CD14-positive monocyte (primary cell): ENCODE measurements around the gene DMXL2. TPM values are rescaled to one million over a fixed set of nuclear protein-coding genes. Genes with fewer than 3 reads are reported as not detected.

Source experiments
- DNase-seq, 3 donors: peaks; one replicate each; pipeline ENCODE4 v3.0.0-alpha.2; 2011 to 2022
- H2AFZ ChIP-seq: 2 replicates; pipeline ENCODE4 v1.6.0; 2012; ENCODE audit warnings: mild to moderate bottlenecking, low read depth, low read length, inconsistent platforms; ENCODE audit not compliant: insufficient read depth, poor library complexity, severe bottlenecking
- H3K27ac ChIP-seq, 2 donors: 1 replicate in 1 of 2; 2 replicates in 1 of 2; pipeline ENCODE4 v1.5.1; 2012 to 2013; ENCODE audit warnings: low read length in 2 of 2, control low read depth in 1 of 2, inconsistent platforms in 1 of 2, low read depth in 1 of 2, mild to moderate bottlenecking in 1 of 2
- H3K27me3 ChIP-seq, 2 donors: one replicate each; pipeline versions ENCODE4 v1.6.0 to v1.6.1; 2011 to 2013; ENCODE audit warnings: low read length in 2 of 2; ENCODE audit not compliant: control insufficient read depth in 2 of 2, insufficient read depth in 2 of 2
- H3K36me3 ChIP-seq, 2 donors: replicated peaks in 1 of 2; 1 replicate in 1 of 2; 2 replicates in 1 of 2; pipeline versions ENCODE4 v1.5.1 to v1.6.1; 2012 to 2013; ENCODE audit warnings: low read length in 2 of 2, control low read depth in 1 of 2, inconsistent platforms in 1 of 2, mild to moderate bottlenecking in 1 of 2; ENCODE audit not compliant: insufficient read depth in 2 of 2, control insufficient read depth in 1 of 2
- H3K4me1 ChIP-seq, 2 donors: 1 replicate in 1 of 2; 2 replicates in 1 of 2; pipeline versions ENCODE4 v1.5.1 to v1.6.1; 2012 to 2013; ENCODE audit warnings: low read length in 2 of 2, control low read depth in 1 of 2, inconsistent platforms in 1 of 2, mild to moderate bottlenecking in 1 of 2, moderate library complexity in 1 of 2; ENCODE audit not compliant: insufficient read depth in 2 of 2, control insufficient read depth in 1 of 2
- H3K4me2 ChIP-seq: replicated peaks from 2 replicates; pipeline ENCODE3; 2012; ENCODE audit warnings: low read length, moderate library complexity, mild to moderate bottlenecking; ENCODE audit not compliant: poor library complexity, severe bottlenecking; ENCODE audit errors: extremely low read depth
- H3K4me3 ChIP-seq, 3 experiments: fragments of 200-600 bp in 1 of 3; sonication (generic) in 1 of 3; replicated peaks in 1 of 3; 1 replicate in 2 of 3; 2 replicates in 1 of 3; pipeline ENCODE4 v1.5.1; 2011 to 2013; ENCODE audit warnings: low read length in 3 of 3, mild to moderate bottlenecking in 3 of 3, control low read depth in 2 of 3, low read depth in 2 of 3, inconsistent platforms in 1 of 3, moderate library complexity in 1 of 3
- H3K79me2 ChIP-seq: 2 replicates; pipeline ENCODE4 v1.6.0; 2012; ENCODE audit warnings: mild to moderate bottlenecking, control low read depth, inconsistent platforms, low read length, moderate library complexity; ENCODE audit not compliant: insufficient read depth
- H3K9ac ChIP-seq: 2 replicates; pipeline ENCODE4 v1.6.0; 2017; ENCODE audit warnings: low read length, mild to moderate bottlenecking; ENCODE audit not compliant: insufficient read depth, poor library complexity, severe bottlenecking
- H3K9me3 ChIP-seq, 2 donors: replicated peaks in 1 of 2; 1 replicate in 1 of 2; 2 replicates in 1 of 2; pipeline versions ENCODE4 v1.5.1 to v1.6.1; 2012 to 2013; ENCODE audit warnings: low read length in 2 of 2, control low read depth in 1 of 2; ENCODE audit not compliant: control insufficient read depth in 1 of 2, insufficient read depth in 1 of 2
- H4K20me1 ChIP-seq: 2 replicates; pipeline ENCODE4 v1.6.0; 2012; ENCODE audit warnings: mild to moderate bottlenecking, low read length, control low read depth, moderate library complexity; ENCODE audit not compliant: insufficient read depth
- H3K27ac Mint-ChIP-seq, 7 donors: one replicate each; pipeline ENCODE4 v1.8.0; 2020; ENCODE audit warnings: mild to moderate bottlenecking in 7 of 7, mixed read lengths in 7 of 7, moderate library complexity in 6 of 7, inconsistent platforms in 2 of 7
- H3K27me3 Mint-ChIP-seq, 3 donors: one replicate each; pipeline ENCODE4 v1.8.0; 2021 to 2022; ENCODE audit warnings: low read depth in 3 of 3, mild to moderate bottlenecking in 3 of 3, mixed read lengths in 3 of 3, moderate library complexity in 3 of 3, inconsistent platforms in 1 of 3
- H3K36me3 Mint-ChIP-seq, 2 donors: one replicate each; pipeline ENCODE4 v1.8.0; 2020; ENCODE audit warnings: mixed read lengths in 2 of 2, inconsistent platforms in 1 of 2, mild to moderate bottlenecking in 1 of 2
- H3K4me1 Mint-ChIP-seq: one replicate; pipeline ENCODE4 v1.8.0; 2020; ENCODE audit warnings: mild to moderate bottlenecking, mixed read lengths
- H3K4me3 Mint-ChIP-seq, 2 donors: one replicate each; pipeline ENCODE4 v1.8.0; 2020; ENCODE audit warnings: mild to moderate bottlenecking in 2 of 2, mixed read lengths in 2 of 2, moderate library complexity in 1 of 2
- H3K9me3 Mint-ChIP-seq, 7 donors: one replicate each; pipeline ENCODE4 v1.8.0; 2020 to 2022; ENCODE audit warnings: mixed read lengths in 7 of 7, mild to moderate bottlenecking in 6 of 7, moderate library complexity in 6 of 7, inconsistent platforms in 2 of 7
- CTCF ChIP-seq: fragments of 200-600 bp; IDR thresholded peaks from one replicate; pipeline ENCODE4 v1.8.0; 2022; ENCODE audit warnings: antibody characterized with exemption, mild to moderate bottlenecking
- WGBS: methylation state at CpG from one replicate; pipeline ENCODE4 v1.1.5; 2013; ENCODE audit warnings: missing lambda C conversion rate; ENCODE audit not compliant: insufficient coverage; 5-methylcytosine and 5-hydroxymethylcytosine counted together
- intact Hi-C, 2 donors: fragments of 100-400 bp; cut with micrococcal nuclease; formaldehyde crosslinking; loops; one replicate each; pipeline versions ENCODE4 v1.15.0 to v1.15.1; 2023
- polyA plus RNA-seq, 3 donors: library from polyadenylated mRNA; depleted of rRNA in 1 of 3; unstranded in 2 of 3; stranded (reverse) in 1 of 3; fragments of 300-500 nt in 2 of 3; fragments of >200 nt in 1 of 3; fragmentation: Illumina TruSeq in 2 of 3; gene quantifications; 1 replicate in 2 of 3; 2 replicates in 1 of 3; pipeline ENCODE4 v1.2.3, GENCODE V29; 2012 to 2021

DMXL2 gene
- polyA plus RNA-seq, 3 donors = 29.1 to 449 (median 45.5) TPM

- peak overlapping the region; percentile 93 to 97 for H3K27ac ChIP-seq
- Mint-ChIP-seq H3K9me3 (peaks cover 0 to 6% (median 0%) of the 10 kb centered on the region in 7 donors), H3K27ac (peak overlapping the region; percentile 98 to 100 (median 99)), H3K4me3 (peak overlapping the region; percentile 52 to 76), H3K27me3 (peaks cover 0 to 1% (median 0%) of the 10 kb centered on the region in 3 donors), H3K4me1 (peaks cover 77% of the 10 kb centered on the region), H3K36me3 (peaks cover 24 to 36% of the 10 kb centered on the region in 2 donors)
- no CpG with 5 or more reads among the region's 2 CpGs for WGBS
- no peak for TF ChIP-seq CTCF
- H3K9ac ChIP-seq = peak overlapping the region; percentile 65
- peak overlapping the region; percentile 77 for H3K4me2 ChIP-seq
- DNase-seq = peak; percentile 82 to 97 (median 93)
- peak overlapping the region; percentile 11 to 68 (median 20) for H3K4me3 ChIP-seq
- H2AFZ ChIP-seq = no peak overlapping the region
- H3K9me3 ChIP-seq = no peaks in the 10 kb centered on the region
- intact Hi-C loops = no loop called here
- peaks cover 5% of the 10 kb centered on the region in 2 donors for H3K36me3 ChIP-seq
- no peaks in the 10 kb centered on the region for H3K27me3 ChIP-seq
- H3K4me1 ChIP-seq = peaks cover 63 to 82% of the 10 kb centered on the region in 2 donors
- peaks cover 96% of the 10 kb centered on the region for H3K79me2 ChIP-seq
- no peaks in the 10 kb centered on the region for H4K20me1 ChIP-seq
Observed at GRCh38 chr15:51576911-51577500, 45.6 kb downstream of the DMXL2 start.

- peak overlapping the region; percentile 13 to 68 (median 25) for H3K4me3 ChIP-seq
- Mint-ChIP-seq H3K4me3 (peak overlapping the region; percentile 40 to 72), H3K36me3 (peaks cover 28 to 42% of the 10 kb centered on the region in 2 donors), H3K27me3 (peaks cover 0 to 1% (median 0%) of the 10 kb centered on the region in 3 donors), H3K27ac (peak overlapping the region; percentile 98 to 100 (median 99)), H3K9me3 (peaks cover 0 to 9% (median 0%) of the 10 kb centered on the region in 7 donors), H3K4me1 (peaks cover 82% of the 10 kb centered on the region)
- peaks cover 63 to 76% of the 10 kb centered on the region in 2 donors for H3K4me1 ChIP-seq
- H4K20me1 ChIP-seq = no peaks in the 10 kb centered on the region
- H3K27me3 ChIP-seq = no peaks in the 10 kb centered on the region
- H3K36me3 ChIP-seq = peaks cover 5% of the 10 kb centered on the region in 2 donors
- intact Hi-C loops = no loop called here
- peak in 2 of 3 donors; percentile 33 to 56 for DNase-seq
- TF ChIP-seq CTCF = no peak
- peak overlapping the region; percentile 93 to 97 for H3K27ac ChIP-seq
- no peak overlapping the region for H2AFZ ChIP-seq
- peaks cover 96% of the 10 kb centered on the region for H3K79me2 ChIP-seq
- peak overlapping the region; percentile 65 for H3K9ac ChIP-seq
- no CpG with 5 or more reads among the region's 1 CpG for WGBS
- no peaks in the 10 kb centered on the region for H3K9me3 ChIP-seq
- peak overlapping the region; percentile 77 for H3K4me2 ChIP-seq
Observed at GRCh38 chr15:51576286-51576850, 46.2 kb downstream of the DMXL2 start.
